ENCODE measurements around the gene C16orf96.
A peak's percentile ranks its signal among the peaks of the same experiment; 100 is the strongest.

The C16orf96 gene

GRCh38 chr16:4601036-4601863 is 45.1 kb downstream of the C16orf96 start:
- peak in 21 of 56 donors; percentile 5 to 80 (median 35) for DNase-seq

GRCh38 chr16:4601864-4602186 is 45.7 kb downstream of the C16orf96 start:
- no peak for DNase-seq

DNA sequence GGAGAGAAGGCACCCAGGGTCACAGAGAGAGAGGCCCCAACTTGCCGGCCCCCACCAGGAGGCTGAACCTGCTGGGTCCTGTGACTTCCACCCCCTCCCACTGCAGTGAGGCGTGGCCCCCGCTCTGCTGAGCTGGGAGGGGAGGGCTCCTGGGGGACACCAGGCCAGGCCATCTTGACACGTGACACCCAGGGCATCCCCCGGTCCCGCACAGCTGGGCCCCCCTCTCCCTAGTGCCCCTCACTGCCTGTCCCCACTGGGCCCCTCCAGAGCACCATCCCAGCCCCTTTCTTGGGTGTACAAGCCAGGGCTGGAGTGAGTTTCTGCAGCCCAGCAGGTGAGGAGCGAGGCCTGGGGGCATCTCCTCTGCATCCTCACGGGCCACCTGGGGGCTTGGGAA is 46.2 kb downstream of the C16orf96 start:
- no peak for DNase-seq

GRCh38 chr16:4603624-4604170 is 47.6 kb downstream of the C16orf96 start:
- DNase-seq = no peak

- no peak for DNase-seq
These were observed 48.3 kb downstream of the C16orf96 start for GRCh38 chr16:4604401-4604800.

DNA sequence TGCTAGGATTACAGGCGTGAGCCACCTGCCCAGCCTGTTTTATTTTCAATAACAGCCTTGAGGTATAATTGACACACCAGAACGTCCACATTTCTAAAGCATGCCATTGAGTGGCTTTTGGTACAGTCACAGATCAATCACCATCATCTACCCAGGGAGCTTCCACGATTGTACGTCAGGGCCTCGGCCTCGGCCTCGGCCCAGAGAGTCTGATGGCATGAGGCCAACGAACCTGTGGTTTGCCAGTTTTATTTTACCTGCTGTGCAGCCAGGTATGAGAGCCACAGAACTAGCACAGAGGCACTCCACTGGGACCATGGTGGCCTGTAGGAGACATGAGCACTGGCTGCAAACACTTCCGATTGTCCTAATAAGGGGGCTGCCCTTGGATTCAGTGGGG is 50.2 kb downstream of the C16orf96 start:
- no peak for DNase-seq

GRCh38 chr16:4607841-4608703 is 51.9 kb downstream of the C16orf96 start:
- no peak for DNase-seq

DNA sequence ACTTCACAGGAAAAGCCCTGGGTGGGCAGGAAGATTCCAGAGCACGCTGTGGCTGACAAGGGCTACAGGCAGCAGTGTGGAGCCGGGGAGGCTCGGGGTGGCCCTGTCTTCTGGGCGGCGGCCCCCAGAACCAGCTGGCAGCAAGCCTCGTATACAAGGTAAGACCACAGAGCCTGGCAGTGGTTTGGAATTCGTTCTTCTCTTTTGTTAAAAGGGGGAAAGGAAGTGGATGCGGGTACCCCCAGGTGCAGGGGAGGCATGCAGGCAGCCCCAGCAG is 52.5 kb downstream of the C16orf96 start:
- DNase-seq = no peak

DNA sequence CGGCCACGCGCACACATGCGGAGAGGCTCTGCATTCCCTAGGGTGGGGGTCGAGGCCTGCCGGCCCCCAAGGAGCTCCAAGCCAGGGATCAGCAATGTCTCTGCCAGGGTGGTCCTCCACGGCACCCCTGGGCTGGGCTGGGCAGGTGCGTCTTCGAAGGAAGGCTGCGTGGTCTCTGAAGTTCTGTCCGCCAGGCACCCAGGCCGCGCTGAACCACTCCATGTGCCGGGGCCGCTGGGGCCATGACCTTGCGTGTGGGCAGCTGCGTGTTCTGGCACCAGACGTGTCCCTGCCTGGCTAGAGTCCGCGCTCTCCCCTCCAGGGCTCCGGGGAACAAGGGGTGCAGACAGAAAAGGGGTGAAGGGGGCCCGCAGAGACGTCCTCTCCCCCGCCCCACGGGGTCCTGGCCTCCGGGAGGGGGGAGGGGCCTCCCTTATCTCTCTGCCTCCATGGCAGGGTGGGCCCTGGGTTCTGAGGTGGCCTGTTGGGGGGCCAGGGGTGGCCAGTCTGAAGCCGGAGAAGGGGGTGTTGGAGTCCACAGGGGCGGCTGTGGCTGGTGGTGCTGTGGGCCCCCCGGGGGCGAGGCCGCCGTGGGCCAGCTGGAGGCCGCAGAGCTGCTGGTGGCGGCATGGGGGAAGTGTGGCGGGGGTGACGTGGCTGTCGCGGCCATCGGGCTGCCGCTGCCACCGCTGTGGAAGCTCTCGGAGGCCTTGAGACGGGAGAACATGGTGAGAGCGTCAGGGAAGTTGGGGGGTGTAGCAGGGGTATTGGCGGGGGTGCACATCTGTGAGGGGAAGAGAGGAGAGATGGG is 53.3 kb downstream of the C16orf96 start:
- DNase-seq = no peak

- no peak for DNase-seq
These were observed 54.2 kb downstream of the C16orf96 start for GRCh38 chr16:4610011-4611005.

DNA sequence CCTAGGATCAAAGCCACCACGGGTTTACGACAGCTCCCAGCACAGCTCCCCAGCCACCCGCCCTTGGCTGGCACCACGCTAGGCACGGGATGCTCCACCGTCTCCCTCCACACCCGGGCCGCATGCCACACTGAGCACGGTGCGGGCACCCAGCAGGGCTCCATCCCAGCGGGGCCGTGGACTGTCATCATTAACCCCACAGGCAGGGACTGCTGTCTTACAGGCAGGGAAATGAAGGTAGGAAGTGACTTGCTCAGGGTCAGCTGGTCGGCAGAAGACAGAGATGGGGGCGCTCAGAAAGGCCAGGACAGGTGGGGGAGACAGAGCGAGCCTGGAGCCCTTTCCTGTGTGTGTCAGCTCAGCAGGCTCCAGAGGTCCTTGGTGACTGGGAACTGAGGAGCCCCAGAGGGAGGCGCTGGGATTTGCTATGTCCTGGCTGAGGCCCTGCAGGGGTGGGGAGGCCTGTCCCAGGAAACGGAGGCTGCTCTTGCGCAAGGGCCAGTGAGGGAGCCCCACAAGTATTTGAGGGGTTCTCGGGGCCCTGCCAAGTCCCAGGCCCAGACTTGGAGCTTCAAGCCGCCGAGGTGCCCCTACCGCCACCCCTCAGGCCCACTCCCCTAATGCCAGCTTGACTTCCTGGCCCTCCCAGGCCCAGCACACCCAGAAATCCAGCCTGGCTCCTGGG is 55.3 kb downstream of the C16orf96 start:
- DNase-seq = no peak

DNA sequence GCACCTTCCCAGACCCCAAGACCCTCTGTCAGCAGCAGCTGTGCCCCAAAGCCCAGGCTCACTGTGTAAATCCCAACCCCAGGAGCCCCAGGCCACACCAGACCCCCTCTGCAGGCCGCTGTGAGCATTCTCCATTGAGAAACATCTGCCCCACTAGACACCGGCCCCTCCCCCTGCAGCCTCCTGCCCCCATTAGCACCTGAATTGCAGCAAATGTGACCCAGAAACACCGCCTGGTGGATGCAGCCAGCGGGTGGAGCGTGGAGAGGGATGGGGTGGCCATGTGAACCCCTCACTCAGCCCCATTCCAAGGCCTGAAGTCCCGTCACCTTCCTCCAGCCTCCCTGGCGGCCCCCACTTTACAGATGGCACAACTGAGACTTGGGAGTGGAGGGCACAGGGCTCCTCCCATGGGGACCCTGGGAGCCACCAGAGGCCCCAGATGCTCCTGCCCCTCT is 56.4 kb downstream of the C16orf96 start:
- no peak for DNase-seq

DNA sequence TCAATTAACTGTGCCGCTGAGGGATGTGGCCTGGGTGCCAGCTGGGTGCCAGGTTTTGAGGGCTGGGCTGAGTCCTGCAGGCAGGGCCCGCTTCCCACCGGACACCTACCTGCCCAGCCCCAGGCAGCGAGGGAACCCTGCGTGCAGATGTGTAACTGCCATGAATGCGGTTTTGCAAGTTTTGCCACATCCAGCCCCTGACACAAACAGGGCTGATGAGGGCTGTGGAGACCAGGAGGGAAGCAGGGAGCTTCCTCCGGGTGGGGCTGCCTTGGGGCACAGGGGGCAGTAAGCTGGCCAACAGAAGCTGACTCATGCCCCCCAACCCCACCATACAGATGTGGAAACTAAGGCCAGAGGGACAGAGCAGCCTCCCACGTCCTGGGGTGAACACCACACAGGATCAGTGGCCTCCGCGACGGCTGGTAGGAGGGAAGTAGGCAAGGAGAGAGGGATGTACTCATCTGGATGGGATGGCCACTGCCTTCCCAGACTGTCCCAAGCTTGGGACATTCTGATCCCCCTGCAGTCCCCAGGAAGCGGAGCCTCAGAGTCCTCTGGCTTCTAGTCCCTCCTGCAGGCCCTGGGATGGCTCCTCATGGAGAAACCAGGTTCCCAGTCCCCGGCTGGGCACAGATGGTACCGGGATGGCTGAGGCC is 57.0 kb downstream of the C16orf96 start:
- DNase-seq = no peak

- DNase-seq = peak in 10 of 56 donors; percentile 8 to 43 (median 19)
These were observed 57.8 kb downstream of the C16orf96 start for GRCh38 chr16:4613636-4614570.

- DNase-seq = peak in 53 of 56 donors; percentile 33 to 88 (median 68)
These were observed 58.6 kb downstream of the C16orf96 start, which contains the start of gene UBALD1 for GRCh38 chr16:4614571-4615383. Gene UBALD1, minus strand, starts transcription at chr16:4614888. Its CDS starts 91 bp downstream, at chr16:4614797.

GRCh38 chr16:4615384-4616046 is 59.4 kb downstream of the C16orf96 start:
- peak in 2 of 56 donors; percentile 41 to 53 for DNase-seq
